SH-SY5Y (cell line): ENCODE results near the gene LEAP2.

Experiments
- GATA2 ChIP-seq: IDR thresholded peaks from 2 replicates; pipeline ENCODE4 v1.6.1; 2011; ENCODE audit warnings: mild to moderate bottlenecking, low read depth, low read length
- GATA3 ChIP-seq: IDR thresholded peaks from 2 replicates; pipeline ENCODE4 v1.6.1; 2011; ENCODE audit warnings: low read depth, mild to moderate bottlenecking, low read length, moderate library complexity

Gene LEAP2, protein sequence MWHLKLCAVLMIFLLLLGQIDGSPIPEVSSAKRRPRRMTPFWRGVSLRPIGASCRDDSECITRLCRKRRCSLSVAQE

DNA sequence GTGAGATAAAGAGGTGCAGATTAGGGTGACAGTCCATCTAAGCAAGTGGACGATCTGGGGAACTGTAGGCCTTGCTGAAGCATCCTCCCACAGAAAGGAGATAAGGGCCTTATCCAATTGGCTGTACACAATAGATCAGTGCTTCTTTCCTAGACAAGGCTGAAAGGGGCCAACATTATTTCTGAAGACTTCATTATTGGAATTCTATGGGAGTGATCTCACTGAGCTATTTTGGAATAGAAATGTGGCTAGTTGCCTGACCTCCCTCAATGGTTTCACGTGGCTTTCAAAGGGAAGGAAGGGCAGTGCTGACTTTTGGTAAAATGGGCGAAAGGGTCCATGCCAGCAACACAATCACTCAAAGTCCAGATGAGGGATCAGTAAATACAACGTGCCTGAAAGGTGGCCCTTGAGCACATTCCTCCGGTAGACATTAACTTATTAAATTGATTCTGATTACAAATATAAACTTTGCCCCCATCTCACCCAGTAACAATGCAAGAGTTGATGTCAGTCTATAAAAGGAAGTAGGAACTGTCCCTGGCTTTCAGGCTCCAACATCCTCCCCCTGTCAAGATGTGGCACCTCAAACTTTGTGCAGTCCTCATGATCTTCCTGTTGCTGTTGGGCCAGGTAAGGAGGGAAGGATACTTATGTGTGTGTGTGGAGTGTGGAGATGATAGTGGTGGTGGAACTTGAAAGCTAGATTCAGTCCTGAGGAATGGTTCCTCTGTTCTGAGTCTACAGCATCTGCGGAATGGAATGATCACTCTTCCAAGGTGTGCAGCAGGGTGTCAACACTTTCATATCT is at the start of gene LEAP2:
LEAP2 (plus strand) TSS at position 550 of the 811 bp plus-strand sequence; CDS start at position 577, 27 bp downstream.
- no peak for TF ChIP-seq GATA3
- TF ChIP-seq GATA2: no peak

DNA sequence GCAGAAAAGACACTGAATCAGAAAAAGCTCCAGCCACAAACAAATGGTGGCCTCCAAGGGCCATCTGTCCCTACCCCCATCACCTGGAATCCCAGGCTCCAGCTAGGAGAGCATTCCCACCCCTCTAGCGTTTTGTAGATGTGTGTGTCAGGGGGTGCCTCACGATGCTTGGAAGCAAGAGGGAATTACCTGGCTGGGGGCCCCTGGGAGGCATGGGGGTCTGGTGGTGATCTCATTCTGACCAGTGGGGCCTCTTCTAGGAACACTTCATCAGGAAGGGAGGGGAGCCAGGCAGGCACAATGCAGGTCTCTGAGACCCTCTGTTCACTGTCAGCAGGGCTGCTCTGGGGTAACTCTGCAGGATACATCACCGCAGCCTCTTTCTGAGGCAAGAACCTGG is 49.0 kb upstream of the LEAP2 start:
- no peak for TF ChIP-seq GATA2
- TF ChIP-seq GATA3: no peak

DNA sequence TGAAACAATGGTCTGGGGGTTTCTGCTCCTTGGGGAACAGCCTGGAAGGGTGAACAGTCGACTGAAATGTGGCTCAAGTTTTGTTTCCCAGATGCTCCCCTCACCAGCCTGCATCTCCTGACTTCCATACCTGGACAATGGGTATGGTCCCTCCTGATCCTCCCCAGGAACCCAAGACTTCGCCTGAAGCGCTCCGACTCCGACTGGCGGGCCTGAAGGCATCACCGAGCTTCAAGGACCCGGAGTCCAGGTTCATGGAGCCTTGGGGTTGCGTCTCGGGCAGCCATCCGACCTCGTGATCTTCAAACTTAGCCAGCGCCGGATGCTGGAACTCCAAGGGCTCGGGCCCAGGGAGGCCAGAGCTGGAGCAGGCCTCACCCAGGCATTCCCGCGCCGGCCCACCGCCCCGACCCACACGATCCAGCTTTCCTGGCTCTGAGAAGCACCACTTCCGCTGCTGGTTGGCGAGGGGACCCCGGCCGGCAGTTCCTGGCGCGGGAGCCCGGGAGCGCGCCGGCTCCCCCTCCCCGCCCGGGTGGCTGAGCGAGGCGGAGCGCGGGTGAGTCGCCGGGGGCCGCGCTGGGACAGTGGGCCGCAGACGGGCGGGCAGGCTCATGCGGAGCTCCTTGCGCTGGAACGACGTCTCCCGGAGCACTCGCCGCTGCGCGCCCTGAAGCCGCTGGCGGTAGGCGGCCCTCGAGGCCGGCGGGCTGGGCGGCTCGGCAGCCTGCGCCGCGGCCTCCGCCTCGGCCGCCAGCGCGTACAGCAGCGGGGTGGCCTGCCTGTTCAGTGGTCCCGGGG is 48.2 kb upstream of the LEAP2 start:
- TF ChIP-seq GATA2: no peak
- TF ChIP-seq GATA3: no peak

DNA sequence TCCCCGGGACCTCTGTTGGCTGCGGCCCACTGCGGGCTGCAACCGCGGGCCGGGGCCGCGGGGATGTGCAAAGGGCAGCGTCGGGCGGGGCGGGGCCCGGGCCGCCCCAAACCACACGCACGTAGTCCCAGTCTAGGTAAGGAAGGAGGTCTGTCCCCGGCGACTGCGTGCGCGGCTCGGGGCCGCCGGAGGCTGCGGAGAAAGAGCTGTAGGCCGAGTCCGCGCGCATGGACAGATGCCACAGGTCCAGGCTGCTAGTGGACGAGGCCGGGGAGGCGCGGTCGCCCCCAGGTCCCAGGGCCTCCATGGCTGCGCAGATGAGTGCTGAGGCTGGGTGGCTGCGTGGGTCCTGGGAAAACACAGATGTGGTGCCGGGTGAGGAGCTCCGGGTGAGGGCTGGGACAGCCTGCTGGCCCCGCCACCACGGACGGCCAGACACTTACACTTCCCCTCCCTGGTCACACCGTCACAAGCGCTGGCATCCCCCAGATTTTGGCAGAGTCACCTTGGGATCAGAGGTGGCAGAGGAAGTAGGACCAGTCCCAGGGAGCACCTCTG is 47.6 kb upstream of the LEAP2 start:
- TF ChIP-seq GATA2 (no peak), GATA3 (no peak)

DNA sequence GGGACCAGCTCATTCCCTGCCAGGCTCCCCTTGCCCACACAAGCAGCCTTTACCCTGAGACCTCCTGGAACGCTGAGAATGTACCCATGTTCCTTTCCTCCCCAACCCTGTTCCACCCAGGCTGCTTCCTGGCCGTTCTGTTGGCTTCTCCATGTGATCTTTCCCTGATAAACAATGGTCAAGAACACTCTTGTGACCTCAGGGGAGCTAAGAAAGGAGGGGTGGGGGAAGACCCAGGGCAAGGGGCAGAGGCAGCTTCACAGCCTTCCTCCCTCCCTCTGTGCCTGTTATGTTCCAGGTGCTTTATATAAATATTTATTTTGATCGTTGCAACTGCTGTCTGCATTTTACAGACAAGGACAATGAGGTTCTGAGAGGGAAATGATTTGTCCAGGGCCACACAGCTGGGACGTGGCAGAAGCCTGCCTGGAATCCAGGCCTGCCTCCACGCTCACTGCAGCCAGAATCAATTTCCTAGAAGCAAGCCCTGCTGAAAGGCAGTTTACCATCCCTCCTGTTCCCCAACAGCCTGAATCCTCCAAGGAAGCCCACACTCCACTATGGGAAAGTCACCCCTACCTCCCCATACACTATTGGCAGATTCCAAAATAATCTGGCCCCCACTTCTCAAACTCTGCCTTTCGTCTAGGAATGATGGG is 46.9 kb upstream of the LEAP2 start:
- TF ChIP-seq GATA2: no peak
- TF ChIP-seq GATA3: no peak

DNA sequence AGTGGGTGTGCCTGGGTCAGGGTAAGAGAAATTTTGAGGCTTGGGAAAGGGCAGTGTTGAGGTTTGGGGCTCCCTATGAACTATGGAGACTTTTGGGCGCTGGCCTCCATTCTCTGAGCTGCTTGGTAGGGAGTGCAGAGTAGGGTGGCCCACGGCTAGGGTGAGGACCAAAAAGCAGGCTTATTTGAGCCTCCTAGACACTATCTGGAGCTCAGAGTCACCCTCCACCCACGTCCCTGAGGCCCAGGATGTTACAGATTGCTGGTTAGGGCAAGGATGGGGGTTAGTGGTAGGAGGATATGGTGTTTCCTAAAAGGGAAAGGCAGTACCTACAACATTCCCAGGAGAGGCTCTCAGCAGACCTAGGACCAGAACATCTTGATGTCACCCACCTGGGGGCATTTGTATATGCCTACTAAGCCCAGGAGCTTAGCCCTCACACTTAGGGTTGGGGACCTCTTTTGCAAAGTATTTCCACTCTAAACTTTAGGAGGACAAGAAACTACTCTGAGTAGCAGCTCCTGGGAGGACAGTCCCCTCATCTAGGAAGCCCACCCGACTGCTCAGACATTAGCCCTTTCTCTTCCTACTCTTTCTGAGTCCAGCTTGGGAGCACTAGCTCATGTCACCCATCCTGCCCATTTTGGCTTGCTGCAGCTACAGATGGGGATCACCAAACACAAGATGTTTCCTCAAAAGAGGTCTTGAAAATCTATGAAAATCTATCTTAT is 45.4 kb upstream of the LEAP2 start:
- no peak for TF ChIP-seq GATA3
- TF ChIP-seq GATA2: no peak

DNA sequence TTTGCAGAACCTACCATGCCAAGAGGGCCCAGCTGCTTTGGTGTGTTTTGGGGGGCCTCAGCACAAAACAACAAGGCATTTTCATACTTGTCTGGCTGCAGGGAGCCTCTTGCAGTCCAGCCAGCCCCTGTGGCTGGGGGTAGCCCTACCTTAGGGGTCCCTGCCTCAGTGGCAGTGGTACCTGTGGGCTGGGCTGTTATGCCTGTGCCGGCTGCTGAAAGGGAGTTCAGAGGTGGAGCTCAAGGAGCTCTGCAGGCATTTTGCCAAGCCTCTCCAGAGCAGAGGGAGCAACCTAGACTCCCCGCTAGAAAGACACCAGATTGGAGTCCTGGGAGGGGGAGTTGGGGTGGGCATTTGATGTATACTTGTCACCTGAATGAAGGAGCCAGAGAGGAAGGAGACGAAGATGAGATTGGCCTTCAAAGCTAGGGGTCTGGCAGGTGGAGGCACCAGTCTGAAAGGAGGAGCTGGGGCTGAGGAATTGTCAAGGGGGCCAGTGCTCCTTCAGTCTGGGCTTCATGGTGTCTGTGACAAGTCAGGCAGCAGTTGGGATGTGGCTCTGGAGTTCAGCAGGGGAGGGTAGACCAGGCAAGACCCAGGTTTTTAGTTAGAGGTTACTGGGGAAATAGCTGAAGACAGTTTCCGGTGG is 44.5 kb upstream of the LEAP2 start:
- TF ChIP-seq GATA3: no peak
- TF ChIP-seq GATA2: no peak

DNA sequence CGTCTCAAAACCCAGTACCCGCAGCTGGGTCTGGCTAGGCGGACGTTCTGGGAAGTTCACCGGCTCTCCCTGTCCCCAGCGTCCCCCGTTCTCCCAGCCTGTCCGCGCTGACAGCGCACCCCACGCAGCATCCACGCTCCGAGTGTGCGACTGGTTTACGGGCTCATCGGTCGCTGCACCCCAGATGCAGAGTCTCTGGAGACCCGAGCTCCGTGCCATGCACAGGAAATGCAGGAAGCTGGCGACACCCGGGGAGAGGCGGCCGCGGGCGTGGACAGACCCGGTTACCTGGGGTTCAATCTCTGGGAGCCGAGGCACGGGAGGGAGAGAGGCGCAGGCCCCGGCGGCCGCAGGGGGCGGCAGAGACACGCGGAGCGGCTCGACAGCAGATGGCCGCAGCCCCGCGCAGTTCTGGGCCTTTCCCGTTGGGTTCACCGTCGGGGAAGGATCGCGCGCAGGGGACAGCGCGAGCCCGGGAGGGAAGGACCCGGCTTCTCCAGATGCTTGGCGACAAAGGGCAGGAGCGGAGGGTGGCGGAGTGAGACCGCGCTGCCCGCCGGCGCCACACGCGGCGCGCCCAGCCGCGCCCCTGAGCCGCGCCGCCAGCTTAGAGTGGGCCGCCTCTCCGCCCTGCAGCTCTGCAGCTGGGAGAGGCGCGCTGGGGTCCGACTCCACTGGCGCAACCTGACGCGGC is 43.6 kb upstream of the LEAP2 start:
- TF ChIP-seq GATA3 (no peak), GATA2 (no peak)

DNA sequence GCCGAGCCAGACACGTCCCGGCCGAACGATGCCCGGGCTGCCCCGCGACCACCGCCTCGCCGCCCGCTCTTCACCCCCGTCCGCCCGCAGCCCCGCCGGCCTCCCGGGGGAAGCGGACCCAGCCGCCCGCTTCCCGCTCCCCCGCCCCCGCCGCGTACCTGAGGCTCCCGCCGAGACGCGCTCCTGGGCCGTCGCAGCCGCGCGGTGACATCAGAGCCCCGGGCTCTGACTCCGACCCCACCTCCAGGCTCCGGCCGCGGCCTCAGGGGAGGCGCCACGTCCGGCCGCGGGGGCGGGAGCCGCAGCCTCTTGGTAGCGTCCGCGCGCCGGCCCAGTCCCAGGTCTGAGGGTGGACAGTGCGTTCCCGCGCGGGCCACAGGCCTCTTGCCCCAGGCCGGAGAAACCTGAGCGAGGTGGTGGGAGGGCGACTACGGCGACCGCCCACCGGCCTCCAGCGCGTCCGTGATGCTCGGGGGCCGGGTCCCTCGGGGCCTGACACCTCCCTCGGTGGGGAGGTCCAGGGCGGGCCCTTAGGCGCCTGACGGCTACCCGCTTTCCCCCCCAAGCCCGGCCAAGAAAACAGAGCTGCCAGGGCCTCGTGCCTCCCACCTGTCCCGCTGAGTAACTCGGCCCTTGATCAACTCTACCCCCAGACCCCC is 42.9 kb upstream of the LEAP2 start, which contains the start of gene SHROOM1:
SHROOM1 (minus strand) TSS at position 212 of the 659 bp plus-strand sequence. CDS start 4,507 bp downstream, outside the sequence.
- no peak for TF ChIP-seq GATA2

DNA sequence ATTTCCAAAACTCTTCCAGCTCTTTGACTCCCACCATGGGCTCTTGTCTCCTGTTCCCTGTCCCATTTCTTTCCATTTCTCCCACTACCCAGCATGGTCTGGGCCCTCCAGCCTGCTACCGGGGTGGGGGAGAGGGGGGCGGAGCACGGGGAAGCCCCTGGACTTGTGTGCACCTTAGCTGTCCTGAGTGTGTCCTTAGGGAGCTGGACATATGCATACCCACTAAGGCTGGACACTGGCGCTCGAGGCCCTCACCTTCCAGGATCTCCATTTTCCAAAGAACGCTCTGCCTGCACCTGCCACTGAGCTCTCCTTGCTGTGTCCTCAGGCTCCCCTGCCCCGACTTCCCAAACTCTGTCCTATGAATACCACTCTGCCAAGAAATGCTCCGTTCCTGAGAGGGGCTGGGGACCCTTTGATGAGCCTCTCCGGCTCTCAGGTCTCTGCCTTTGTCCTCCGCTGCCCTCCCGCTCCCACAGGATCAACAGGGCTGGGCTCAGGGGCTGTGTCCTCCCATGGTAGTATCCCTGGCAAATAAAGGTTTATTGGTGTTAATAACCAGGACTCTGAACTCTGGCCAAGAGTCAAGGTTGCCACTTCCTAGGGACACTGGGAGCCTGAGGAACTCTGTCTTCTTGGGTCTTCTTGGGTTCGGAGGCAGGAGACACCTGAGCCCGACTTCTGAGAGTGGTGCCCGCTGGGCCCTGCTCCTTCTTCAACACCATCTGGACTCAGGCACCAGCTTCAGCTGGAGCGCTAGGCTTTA is 42.2 kb upstream of the LEAP2 start:
- no peak for TF ChIP-seq GATA2
- TF ChIP-seq GATA3: no peak

DNA sequence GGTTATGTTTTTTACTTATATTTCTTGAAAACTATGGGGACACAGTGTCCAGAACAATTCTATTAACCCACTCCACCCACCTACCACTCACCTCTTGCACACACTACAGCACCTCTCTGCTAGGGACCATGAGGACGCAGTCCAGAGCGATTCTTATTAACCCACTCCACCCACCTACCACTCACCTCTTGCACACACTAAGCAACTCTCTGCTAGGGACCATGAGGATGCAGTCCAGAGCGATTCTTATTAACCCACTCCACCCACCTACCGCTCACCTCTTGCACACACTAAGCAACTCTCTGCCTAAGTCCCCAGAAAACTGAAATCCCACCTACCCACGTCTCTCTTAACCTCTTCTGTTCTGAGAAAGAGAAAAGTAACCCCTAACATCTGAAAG is 40.9 kb upstream of the LEAP2 start:
- no peak for TF ChIP-seq GATA2
- TF ChIP-seq GATA3: no peak
